Natural killer cell (primary cell): ENCODE data around the gene HDAC4. TPM values are rescaled to one million over a fixed set of nuclear protein-coding genes. Genes with fewer than 3 reads are reported as not detected.

Experiments used
- ATAC-seq, 3 donors: fragments of 150-1000 bp in 2 of 3; fragments of 200-7000 bp in 1 of 3; cut with Tn5 transposase; 1 replicate in 1 of 3; 2 replicates in 2 of 3; pipeline ENCODE4 v1.10.0; 2021; ENCODE audit warnings: mild to moderate bottlenecking in 2 of 3, moderate library complexity in 2 of 3
- DNase-seq, 2 donors: peaks; one replicate each; pipeline versions ENCODE4 v3.0.0 to v3.0.0-alpha.2; 2013 to 2021; ENCODE audit warnings: mixed read lengths in 1 of 2
- H3K27ac ChIP-seq: one replicate; pipeline ENCODE4 v1.5.1; 2013; ENCODE audit warnings: mild to moderate bottlenecking, low read length
- H3K27me3 ChIP-seq: one replicate; pipeline ENCODE4 v1.6.1; 2013; ENCODE audit warnings: low read length; ENCODE audit not compliant: control insufficient read depth, insufficient read depth
- H3K36me3 ChIP-seq: one replicate; pipeline ENCODE4 v1.6.1; 2013; ENCODE audit warnings: low read length; ENCODE audit not compliant: control insufficient read depth, insufficient read depth
- H3K4me1 ChIP-seq: one replicate; pipeline ENCODE4 v1.6.1; 2013; ENCODE audit warnings: low read length; ENCODE audit not compliant: control insufficient read depth, insufficient read depth
- H3K4me3 ChIP-seq: one replicate; pipeline ENCODE4 v1.5.1; 2013; ENCODE audit warnings: low read length
- H3K9me3 ChIP-seq: one replicate; pipeline ENCODE4 v1.6.1; 2013; ENCODE audit warnings: low read length; ENCODE audit not compliant: control insufficient read depth, insufficient read depth
- H3K27ac Mint-ChIP-seq, 2 donors: one replicate each; pipeline ENCODE4 v1.8.0; 2022; ENCODE audit warnings: mild to moderate bottlenecking in 2 of 2, mixed read lengths in 2 of 2, moderate library complexity in 1 of 2
- H3K27me3 Mint-ChIP-seq, 2 donors: one replicate each; pipeline ENCODE4 v1.8.0; 2022; ENCODE audit warnings: low read depth in 2 of 2, mixed read lengths in 2 of 2
- H3K36me3 Mint-ChIP-seq: one replicate; pipeline ENCODE4 v1.8.0; 2022; ENCODE audit warnings: mixed read lengths
- H3K4me1 Mint-ChIP-seq, 2 donors: one replicate each; pipeline ENCODE4 v1.8.0; 2022; ENCODE audit warnings: mixed read lengths in 2 of 2
- H3K4me3 Mint-ChIP-seq: one replicate; pipeline ENCODE4 v1.8.0; 2022; ENCODE audit warnings: mild to moderate bottlenecking, moderate library complexity, mixed read lengths
- H3K9me3 Mint-ChIP-seq, 2 donors: one replicate each; pipeline ENCODE4 v1.8.0; 2022; ENCODE audit warnings: mixed read lengths in 2 of 2
- CTCF ChIP-seq: fragments of 200-600 bp; IDR thresholded peaks from one replicate; pipeline ENCODE4 v1.8.0; 2022; ENCODE audit warnings: antibody characterized with exemption
- WGBS: methylation state at CpG from one replicate; pipeline ENCODE4 v1.1.7; 2013; ENCODE audit warnings: missing lambda C conversion rate; ENCODE audit not compliant: insufficient coverage; 5-methylcytosine and 5-hydroxymethylcytosine counted together
- intact Hi-C: fragments of 100-400 bp; cut with micrococcal nuclease; formaldehyde crosslinking; loops from one replicate; pipeline ENCODE4 v1.14.2; 2022
- total RNA-seq, 4 donors: library from RNA; stranded (reverse); fragments of 120-200 nt in 1 of 4; gene quantifications; one replicate each; pipeline versions ENCODE4 v1.2.3 to v1.2.4, GENCODE V29; 2013 to 2022

HDAC4 gene
- total RNA-seq, 3 donors from 2014 or later (not counting 1 experiment from before 2014, with no cell fraction given), result 74.9 to 105 (median 100) TPM

GRCh38 chr2:239231231-239232194 is 169.3 kb downstream of the HDAC4 start:
- peak in 1 of 3 donors; percentile 14 for ATAC-seq
- Mint-ChIP-seq H3K4me1 (peaks cover 42 to 48% of the 10 kb centered on the region in 2 donors), H3K27me3 (no peaks in the 10 kb centered on the region), H3K9me3 (no peaks in the 10 kb centered on the region), H3K4me3 (peak overlapping the region; percentile 63), H3K27ac (peak overlapping the region; percentile 83 to 84), H3K36me3 (no peaks in the 10 kb centered on the region)
- H3K4me1 ChIP-seq, result peaks cover 46% of the 10 kb centered on the region
- no peaks in the 10 kb centered on the region for H3K9me3 ChIP-seq
- no peak for TF ChIP-seq CTCF
- peaks cover 11% of the 10 kb centered on the region for H3K36me3 ChIP-seq
- intact Hi-C loops, result no loop called here
- peak in 1 of 2 donors; percentile 54 for DNase-seq
- no peak overlapping the region for H3K4me3 ChIP-seq
- H3K27ac ChIP-seq, result peak overlapping the region; percentile 55
- no peaks in the 10 kb centered on the region for H3K27me3 ChIP-seq
- WGBS, result 60% methylated on average over 37 of the region's 46 CpGs

GRCh38 chr2:239230318-239231052 is 170.3 kb downstream of the HDAC4 start:
- peaks cover 51% of the 10 kb centered on the region for H3K4me1 ChIP-seq

GRCh38 chr2:239229545-239230279 is 171.1 kb downstream of the HDAC4 start:
- Histone ChIP-seq H3K4me1 (peaks cover 54% of the 10 kb centered on the region), H3K4me3 (no peak overlapping the region), H3K27ac (no peak overlapping the region), H3K36me3 (peaks cover 11% of the 10 kb centered on the region), H3K27me3 (no peaks in the 10 kb centered on the region), H3K9me3 (no peaks in the 10 kb centered on the region)
- Mint-ChIP-seq H3K4me1 (peaks cover 52 to 65% of the 10 kb centered on the region in 2 donors), H3K36me3 (no peaks in the 10 kb centered on the region), H3K4me3 (peak overlapping the region; percentile 63), H3K9me3 (no peaks in the 10 kb centered on the region), H3K27ac (peak overlapping the region; percentile 83 to 84), H3K27me3 (no peaks in the 10 kb centered on the region)
- intact Hi-C loops, result no loop called here
- TF ChIP-seq CTCF, result no peak
- DNase-seq (no peak), ATAC-seq (no peak)
- WGBS, result 95% methylated on average over 11 of the region's 11 CpGs

More at GRCh38 chr2:239230318-239231052, 170.3 kb downstream of the HDAC4 start:
- Histone ChIP-seq H3K4me3 (no peak overlapping the region), H3K36me3 (peaks cover 11% of the 10 kb centered on the region), H3K9me3 (no peaks in the 10 kb centered on the region), H3K27ac (peak overlapping the region; percentile 55), H3K27me3 (no peaks in the 10 kb centered on the region)
- 36% methylated on average over 26 of the region's 26 CpGs for WGBS
- Mint-ChIP-seq H3K27me3 (no peaks in the 10 kb centered on the region), H3K27ac (peak overlapping the region; percentile 83 to 84), H3K9me3 (no peaks in the 10 kb centered on the region), H3K36me3 (no peaks in the 10 kb centered on the region), H3K4me3 (peak overlapping the region; percentile 63), H3K4me1 (peaks cover 46 to 58% of the 10 kb centered on the region in 2 donors)
- ATAC-seq (peak; percentile 76 to 85 (median 80)), DNase-seq (peak in 1 of 2 donors; percentile 60)
- intact Hi-C loops, result no loop called here
- no peak for TF ChIP-seq CTCF
